Measurements from ENCODE around the gene ATP23. TPM values are rescaled to one million over a fixed set of nuclear protein-coding genes. Genes with fewer than 3 reads are reported as not detected.
A peak's percentile ranks its signal among the peaks of the same experiment; 100 is the strongest.

The ATP23 gene
- total and polyA plus RNA-seq, 10 of the 15 experiments (the other 5 are each of a cell fraction or from before 2014, with no cell fraction given), result 1.6 to 28.1 (median 15.1) TPM

DNA sequence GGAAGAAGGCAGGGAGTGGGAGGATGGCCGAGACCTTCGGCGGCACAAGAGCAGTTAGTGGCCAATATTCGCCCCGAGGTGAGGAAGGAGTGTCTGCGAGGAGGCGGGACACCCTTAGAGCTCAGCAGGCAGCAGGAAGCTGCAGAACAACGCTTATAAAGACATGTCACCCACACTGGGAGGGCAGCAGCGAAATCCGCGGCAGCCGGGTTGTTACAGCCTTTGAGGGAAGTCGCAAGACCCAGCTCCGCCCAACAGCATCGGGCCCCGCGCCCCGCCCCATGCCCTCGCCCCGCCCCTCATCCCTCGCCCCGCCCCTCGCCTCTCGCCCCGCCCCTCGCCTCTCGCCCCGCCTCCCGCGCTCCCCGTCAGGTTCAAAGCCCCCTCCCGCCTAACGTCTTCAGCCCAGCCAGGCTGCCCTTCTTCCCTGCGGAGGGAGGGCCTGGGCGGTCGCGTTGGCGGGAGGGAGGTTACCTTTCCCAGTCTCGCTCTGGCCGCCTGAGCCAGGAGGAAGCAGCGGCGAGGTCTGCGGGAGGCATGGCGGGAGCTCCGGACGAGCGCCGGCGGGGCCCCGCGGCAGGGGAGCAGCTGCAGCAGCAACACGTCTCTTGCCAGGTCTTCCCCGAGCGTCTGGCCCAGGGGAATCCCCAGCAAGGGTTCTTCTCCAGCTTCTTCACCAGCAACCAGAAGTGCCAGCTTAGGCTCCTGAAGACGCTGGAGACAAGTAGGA, at the start of gene ATP23 (continued):
- TF ChIP-seq, protein P1, sequence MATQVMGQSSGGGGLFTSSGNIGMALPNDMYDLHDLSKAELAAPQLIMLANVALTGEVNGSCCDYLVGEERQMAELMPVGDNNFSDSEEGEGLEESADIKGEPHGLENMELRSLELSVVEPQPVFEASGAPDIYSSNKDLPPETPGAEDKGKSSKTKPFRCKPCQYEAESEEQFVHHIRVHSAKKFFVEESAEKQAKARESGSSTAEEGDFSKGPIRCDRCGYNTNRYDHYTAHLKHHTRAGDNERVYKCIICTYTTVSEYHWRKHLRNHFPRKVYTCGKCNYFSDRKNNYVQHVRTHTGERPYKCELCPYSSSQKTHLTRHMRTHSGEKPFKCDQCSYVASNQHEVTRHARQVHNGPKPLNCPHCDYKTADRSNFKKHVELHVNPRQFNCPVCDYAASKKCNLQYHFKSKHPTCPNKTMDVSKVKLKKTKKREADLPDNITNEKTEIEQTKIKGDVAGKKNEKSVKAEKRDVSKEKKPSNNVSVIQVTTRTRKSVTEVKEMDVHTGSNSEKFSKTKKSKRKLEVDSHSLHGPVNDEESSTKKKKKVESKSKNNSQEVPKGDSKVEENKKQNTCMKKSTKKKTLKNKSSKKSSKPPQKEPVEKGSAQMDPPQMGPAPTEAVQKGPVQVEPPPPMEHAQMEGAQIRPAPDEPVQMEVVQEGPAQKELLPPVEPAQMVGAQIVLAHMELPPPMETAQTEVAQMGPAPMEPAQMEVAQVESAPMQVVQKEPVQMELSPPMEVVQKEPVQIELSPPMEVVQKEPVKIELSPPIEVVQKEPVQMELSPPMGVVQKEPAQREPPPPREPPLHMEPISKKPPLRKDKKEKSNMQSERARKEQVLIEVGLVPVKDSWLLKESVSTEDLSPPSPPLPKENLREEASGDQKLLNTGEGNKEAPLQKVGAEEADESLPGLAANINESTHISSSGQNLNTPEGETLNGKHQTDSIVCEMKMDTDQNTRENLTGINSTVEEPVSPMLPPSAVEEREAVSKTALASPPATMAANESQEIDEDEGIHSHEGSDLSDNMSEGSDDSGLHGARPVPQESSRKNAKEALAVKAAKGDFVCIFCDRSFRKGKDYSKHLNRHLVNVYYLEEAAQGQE (IDR thresholded peaks at IDR 0.05; ENCODE audit: low read depth, low read length), result no peak
- TF ChIP-seq, protein P2, sequence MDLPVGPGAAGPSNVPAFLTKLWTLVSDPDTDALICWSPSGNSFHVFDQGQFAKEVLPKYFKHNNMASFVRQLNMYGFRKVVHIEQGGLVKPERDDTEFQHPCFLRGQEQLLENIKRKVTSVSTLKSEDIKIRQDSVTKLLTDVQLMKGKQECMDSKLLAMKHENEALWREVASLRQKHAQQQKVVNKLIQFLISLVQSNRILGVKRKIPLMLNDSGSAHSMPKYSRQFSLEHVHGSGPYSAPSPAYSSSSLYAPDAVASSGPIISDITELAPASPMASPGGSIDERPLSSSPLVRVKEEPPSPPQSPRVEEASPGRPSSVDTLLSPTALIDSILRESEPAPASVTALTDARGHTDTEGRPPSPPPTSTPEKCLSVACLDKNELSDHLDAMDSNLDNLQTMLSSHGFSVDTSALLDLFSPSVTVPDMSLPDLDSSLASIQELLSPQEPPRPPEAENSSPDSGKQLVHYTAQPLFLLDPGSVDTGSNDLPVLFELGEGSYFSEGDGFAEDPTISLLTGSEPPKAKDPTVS (IDR thresholded peaks at IDR 0.05; ENCODE audit: low read depth, low read length), result no peak
- TF ChIP-seq, protein P3, sequence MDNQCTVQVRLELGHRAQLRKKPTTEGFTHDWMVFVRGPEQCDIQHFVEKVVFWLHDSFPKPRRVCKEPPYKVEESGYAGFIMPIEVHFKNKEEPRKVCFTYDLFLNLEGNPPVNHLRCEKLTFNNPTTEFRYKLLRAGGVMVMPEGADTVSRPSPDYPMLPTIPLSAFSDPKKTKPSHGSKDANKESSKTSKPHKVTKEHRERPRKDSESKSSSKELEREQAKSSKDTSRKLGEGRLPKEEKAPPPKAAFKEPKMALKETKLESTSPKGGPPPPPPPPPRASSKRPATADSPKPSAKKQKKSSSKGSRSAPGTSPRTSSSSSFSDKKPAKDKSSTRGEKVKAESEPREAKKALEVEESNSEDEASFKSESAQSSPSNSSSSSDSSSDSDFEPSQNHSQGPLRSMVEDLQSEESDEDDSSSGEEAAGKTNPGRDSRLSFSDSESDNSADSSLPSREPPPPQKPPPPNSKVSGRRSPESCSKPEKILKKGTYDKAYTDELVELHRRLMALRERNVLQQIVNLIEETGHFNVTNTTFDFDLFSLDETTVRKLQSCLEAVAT (IDR thresholded peaks at IDR 0.05), result peak; percentile 95
- no peak; the same call in 1 of the 2 replicates for TF ChIP-seq RUNX3 (IDR thresholded peaks at IDR 0.05; ENCODE audit: low read length)
- TF ChIP-seq, protein P4, sequence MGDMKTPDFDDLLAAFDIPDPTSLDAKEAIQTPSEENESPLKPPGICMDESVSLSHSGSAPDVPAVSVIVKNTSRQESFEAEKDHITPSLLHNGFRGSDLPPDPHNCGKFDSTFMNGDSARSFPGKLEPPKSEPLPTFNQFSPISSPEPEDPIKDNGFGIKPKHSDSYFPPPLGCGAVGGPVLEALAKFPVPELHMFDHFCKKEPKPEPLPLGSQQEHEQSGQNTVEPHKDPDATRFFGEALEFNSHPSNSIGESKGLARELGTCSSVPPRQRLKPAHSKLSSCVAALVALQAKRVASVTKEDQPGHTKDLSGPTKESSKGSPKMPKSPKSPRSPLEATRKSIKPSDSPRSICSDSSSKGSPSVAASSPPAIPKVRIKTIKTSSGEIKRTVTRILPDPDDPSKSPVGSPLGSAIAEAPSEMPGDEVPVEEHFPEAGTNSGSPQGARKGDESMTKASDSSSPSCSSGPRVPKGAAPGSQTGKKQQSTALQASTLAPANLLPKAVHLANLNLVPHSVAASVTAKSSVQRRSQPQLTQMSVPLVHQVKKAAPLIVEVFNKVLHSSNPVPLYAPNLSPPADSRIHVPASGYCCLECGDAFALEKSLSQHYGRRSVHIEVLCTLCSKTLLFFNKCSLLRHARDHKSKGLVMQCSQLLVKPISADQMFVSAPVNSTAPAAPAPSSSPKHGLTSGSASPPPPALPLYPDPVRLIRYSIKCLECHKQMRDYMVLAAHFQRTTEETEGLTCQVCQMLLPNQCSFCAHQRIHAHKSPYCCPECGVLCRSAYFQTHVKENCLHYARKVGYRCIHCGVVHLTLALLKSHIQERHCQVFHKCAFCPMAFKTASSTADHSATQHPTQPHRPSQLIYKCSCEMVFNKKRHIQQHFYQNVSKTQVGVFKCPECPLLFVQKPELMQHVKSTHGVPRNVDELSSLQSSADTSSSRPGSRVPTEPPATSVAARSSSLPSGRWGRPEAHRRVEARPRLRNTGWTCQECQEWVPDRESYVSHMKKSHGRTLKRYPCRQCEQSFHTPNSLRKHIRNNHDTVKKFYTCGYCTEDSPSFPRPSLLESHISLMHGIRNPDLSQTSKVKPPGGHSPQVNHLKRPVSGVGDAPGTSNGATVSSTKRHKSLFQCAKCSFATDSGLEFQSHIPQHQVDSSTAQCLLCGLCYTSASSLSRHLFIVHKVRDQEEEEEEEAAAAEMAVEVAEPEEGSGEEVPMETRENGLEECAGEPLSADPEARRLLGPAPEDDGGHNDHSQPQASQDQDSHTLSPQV (IDR thresholded peaks at IDR 0.05), result no peak
- no peak for TF ChIP-seq PAX8 (IDR thresholded peaks at IDR 0.05)
- no peak for TF ChIP-seq YBX1 (IDR thresholded peaks at IDR 0.05)
- TF ChIP-seq, protein P5, sequence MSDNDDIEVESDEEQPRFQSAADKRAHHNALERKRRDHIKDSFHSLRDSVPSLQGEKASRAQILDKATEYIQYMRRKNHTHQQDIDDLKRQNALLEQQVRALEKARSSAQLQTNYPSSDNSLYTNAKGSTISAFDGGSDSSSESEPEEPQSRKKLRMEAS (IDR thresholded peaks at IDR 0.05; ENCODE audit: low read depth, low read length), result peak; percentile 14; the same call in 1 of the 2 replicates
- TF ChIP-seq HDAC2 (IDR thresholded peaks at IDR 0.05), result no peak
- TF ChIP-seq RELA (IDR thresholded peaks at IDR 0.05; ENCODE audit: borderline replicate concordance, partially characterized antibody), result peak; percentile 36
- TF ChIP-seq EGR1 (IDR thresholded peaks at IDR 0.05; ENCODE audit: borderline replicate concordance in 1 of 2, low read depth in 2 of 2, low read length in 2 of 2), result peak in 1 of 2 experiments; percentile 61; a peak in 1 of 3 replicates
- peak; percentile 18; the same call in 1 of the 2 replicates for TF ChIP-seq GATAD2B (conservative IDR thresholded peaks at IDR 0.05; ENCODE audit: low read depth)
- peak; percentile 46; the same call in 1 of the 2 replicates for TF ChIP-seq EED (IDR thresholded peaks at IDR 0.05; ENCODE audit: low read depth)
- TF ChIP-seq, protein P6, sequence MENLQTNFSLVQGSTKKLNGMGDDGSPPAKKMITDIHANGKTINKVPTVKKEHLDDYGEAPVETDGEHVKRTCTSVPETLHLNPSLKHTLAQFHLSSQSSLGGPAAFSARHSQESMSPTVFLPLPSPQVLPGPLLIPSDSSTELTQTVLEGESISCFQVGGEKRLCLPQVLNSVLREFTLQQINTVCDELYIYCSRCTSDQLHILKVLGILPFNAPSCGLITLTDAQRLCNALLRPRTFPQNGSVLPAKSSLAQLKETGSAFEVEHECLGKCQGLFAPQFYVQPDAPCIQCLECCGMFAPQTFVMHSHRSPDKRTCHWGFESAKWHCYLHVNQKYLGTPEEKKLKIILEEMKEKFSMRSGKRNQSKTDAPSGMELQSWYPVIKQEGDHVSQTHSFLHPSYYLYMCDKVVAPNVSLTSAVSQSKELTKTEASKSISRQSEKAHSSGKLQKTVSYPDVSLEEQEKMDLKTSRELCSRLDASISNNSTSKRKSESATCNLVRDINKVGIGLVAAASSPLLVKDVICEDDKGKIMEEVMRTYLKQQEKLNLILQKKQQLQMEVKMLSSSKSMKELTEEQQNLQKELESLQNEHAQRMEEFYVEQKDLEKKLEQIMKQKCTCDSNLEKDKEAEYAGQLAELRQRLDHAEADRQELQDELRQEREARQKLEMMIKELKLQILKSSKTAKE (IDR thresholded peaks at IDR 0.05; ENCODE audit: low read depth, poor library complexity, severe bottlenecking), result no peak
- 0 out of 2 replicates have a peak, but pooled peaks have one; percentile 50 for TF ChIP-seq STAT1 (conservative IDR thresholded peaks at IDR 0.05)
- no peak for TF ChIP-seq CBX3 (IDR thresholded peaks at IDR 0.05; ENCODE audit: borderline replicate concordance, low read depth)
